ENCODE results near the gene FXR1.

Gene FXR1

DNA sequence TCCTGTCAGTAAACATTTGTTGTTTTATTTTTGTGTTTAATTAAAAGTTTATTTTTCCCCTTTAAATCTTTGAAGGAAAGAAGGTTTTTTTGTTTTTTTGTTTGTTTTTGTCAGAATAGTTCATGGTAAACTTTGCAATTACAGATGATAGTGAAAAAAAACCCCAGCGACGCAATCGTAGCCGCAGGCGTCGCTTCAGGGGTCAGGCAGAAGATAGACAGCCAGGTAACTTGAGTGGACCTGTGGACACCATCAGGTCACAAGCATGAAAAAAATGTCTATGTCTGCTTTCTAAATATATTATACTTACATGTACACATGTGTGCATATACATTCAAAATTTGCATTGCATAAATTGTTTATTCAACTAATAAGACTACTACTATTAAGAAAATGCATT is 58.5 kb downstream of the FXR1 start:
- TF ChIP-seq CTCF (IDR thresholded peaks at IDR 0.05), result no peak
- TF ChIP-seq ZFX (IDR thresholded peaks at IDR 0.05; ENCODE audit: borderline replicate concordance), result no peak
- no peak overlapping the region for H3K27ac ChIP-seq

DNA sequence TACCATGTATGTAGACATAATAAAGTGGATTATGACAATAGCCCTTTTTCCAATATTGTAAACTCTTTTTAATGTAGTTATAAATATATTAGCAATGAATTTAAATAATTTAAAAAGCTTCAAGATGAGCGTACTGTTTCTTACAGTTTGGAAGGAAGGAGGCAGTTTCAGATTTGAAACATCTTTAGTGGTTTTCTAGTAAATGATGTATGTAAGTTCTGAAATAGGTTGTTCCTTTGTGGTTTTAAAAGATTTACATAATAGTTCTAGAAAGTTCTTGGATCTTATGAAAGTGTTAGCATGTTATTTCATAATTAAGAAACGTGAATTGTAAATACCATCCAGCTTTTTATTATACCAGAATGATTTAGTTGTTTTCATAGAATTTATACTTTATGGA is 61.1 kb downstream of the FXR1 start:
- H3K27ac ChIP-seq, result no peak overlapping the region
- no peak for TF ChIP-seq ZFX (IDR thresholded peaks at IDR 0.05; ENCODE audit: borderline replicate concordance)
- no peak for TF ChIP-seq CTCF (IDR thresholded peaks at IDR 0.05)

- TF ChIP-seq ZFX (IDR thresholded peaks at IDR 0.05; ENCODE audit: borderline replicate concordance) (no peak), CTCF (IDR thresholded peaks at IDR 0.05) (no peak)
- H3K27ac ChIP-seq, result no peak overlapping the region
These were observed 61.8 kb downstream of the FXR1 start for GRCh38 chr3:180974286-180974685.

DNA sequence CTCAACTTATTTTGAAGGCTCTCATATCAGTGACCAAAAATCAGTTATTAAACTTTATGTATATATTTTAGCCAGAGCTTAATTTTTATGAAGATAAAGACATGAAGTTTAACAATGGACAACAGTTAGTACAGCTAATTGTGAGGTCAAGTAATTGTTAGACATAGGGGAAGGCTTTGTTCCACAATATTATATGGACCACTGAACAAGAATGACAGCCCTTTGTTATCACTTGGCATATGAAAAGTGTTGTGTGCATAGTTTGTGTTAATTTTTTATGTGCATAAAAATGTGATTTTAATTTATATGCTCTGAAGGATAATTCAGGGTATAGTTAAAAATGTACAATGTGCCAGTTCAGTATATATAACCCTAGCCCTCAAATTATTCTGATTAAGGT is 65.0 kb downstream of the FXR1 start:
- no peak overlapping the region for H3K27ac ChIP-seq
- TF ChIP-seq CTCF (IDR thresholded peaks at IDR 0.05), result no peak
- TF ChIP-seq ZFX (IDR thresholded peaks at IDR 0.05; ENCODE audit: borderline replicate concordance), result no peak

DNA sequence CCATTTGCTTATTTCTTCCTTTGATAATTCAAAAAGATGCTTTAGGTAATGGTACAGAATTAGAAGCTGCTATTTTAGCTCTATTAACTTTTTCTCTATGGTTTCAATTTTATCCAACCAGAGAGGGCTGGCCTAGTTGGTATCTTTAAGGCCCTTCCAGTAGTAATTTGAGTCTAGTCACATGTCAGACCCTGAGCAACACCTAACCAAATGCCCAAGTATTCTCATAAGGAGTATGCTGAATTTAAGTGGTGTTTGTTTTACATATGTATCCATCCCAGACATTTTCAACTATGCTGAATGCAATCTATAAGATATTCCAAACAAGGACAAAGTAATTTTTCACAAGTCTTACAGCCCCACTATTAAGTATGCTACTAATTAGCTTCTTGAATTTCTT is 67.5 kb downstream of the FXR1 start:
- no peak overlapping the region for H3K27ac ChIP-seq
- no peak for TF ChIP-seq CTCF (IDR thresholded peaks at IDR 0.05)
- no peak for TF ChIP-seq ZFX (IDR thresholded peaks at IDR 0.05; ENCODE audit: borderline replicate concordance)

DNA sequence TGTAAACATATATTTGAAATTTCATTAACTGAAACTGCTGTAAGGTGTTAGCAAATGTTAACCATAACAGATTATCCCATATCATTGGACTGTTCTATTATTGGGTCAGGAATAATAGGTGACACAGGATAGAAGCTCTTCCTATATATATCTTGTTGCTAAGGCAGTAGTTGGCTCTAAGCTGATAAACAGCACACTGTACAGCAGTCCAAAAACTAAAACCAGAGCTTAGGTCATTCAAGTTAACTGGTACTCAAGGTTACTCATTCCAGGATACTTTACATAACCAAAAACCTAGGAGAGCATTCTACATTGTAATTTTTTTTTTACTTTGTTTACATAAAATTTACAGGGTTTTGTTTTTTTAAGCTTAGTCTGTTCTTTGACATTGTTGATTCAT is 68.1 kb downstream of the FXR1 start:
- TF ChIP-seq ZFX (IDR thresholded peaks at IDR 0.05; ENCODE audit: borderline replicate concordance) (no peak), CTCF (IDR thresholded peaks at IDR 0.05) (no peak)
- no peak overlapping the region for H3K27ac ChIP-seq

DNA sequence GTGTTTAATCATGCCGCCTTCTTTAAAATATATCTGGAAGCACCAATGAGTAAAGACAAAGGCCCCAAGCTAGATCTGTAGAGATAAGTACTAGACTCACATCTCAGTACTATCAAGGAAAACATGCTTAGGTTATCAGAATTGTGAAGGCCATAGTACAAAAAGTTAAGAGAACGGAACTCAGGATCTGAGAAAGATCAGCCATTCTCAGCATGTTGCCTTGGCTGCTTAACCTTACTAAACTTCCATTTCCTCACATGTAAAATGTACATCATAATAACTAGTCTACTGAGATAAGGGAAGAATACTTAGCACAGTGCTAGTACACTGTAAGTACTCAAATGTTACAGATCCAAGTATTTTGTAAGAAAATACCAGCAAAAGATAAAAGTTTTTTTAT is 69.4 kb downstream of the FXR1 start:
- 0 out of 2 replicates have a peak overlapping the region, but pooled peaks have one; percentile 24 for H3K27ac ChIP-seq
- no peak for TF ChIP-seq CTCF (IDR thresholded peaks at IDR 0.05)
- no peak for TF ChIP-seq ZFX (IDR thresholded peaks at IDR 0.05; ENCODE audit: borderline replicate concordance)
